ENCODE results near the gene DZIP1L.

The DZIP1L gene

GRCh38 chr3:138030734-138031280, 84.6 kb downstream of the DZIP1L start:
- DNase-seq: no peak

- DNase-seq: no peak
Measured at GRCh38 chr3:138027821-138028220, 87.6 kb downstream of the DZIP1L start.

DNA sequence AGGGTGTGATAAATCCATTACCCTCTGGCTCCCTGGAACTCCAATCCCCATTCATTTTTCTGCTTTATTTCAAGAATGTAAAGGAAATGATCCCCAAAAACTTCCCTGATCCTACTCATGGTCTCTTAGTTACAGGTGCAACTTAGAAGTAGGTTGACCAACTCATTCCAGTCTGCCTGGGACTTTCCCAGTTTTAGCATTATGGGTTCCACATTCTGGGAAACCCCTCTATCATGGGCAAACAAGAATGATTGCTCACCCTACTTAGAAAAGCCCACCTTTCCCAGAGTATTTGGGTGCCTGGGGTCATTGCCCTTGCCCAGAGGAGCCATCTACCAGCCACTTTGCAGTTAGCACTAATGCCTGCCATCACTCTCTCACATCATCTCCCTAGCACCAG, 89.9 kb downstream of the DZIP1L start:
- DNase-seq: no peak

GRCh38 chr3:138023754-138024153, 91.7 kb downstream of the DZIP1L start:
- no peak for DNase-seq

DNA sequence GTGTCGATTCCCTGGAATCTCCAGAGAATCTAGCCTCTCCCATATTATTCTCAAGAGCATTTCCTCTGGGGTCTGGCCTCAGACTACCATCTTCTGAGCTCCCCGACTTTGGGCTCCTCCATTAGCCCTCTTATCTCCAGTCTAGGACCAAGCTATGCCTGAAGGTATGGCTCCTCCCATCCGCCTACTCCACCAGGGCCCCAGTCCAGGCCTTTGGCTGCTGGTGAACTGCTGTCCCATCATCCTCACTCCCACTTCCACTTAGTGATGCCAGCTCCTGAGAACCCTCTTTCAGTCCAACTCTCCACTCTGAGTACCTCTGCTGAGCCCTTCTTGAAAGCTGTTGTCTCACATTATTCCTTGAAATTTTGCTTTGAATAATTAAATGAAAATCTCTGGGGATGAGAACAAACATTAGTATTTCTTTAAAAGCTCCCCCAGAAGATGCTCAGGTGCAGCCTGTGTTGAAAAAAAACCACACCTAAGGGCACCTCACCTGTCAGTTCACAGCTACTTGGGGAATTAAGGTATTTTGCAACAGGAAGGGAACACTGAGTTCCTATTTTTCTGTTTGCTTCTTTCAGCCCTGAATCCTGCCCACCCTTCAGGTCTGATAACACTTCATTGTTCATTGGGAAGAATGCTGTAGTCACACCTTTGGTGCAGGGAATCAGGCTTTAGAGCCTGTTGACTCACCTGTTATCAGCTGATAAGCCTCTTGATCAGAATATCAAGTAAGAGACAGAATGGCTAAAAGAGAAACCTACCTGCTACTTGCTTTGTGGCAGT, 95.9 kb downstream of the DZIP1L start:
- DNase-seq: no peak

- no peak for DNase-seq
Measured at GRCh38 chr3:138016065-138016464, 99.3 kb downstream of the DZIP1L start.

DNA sequence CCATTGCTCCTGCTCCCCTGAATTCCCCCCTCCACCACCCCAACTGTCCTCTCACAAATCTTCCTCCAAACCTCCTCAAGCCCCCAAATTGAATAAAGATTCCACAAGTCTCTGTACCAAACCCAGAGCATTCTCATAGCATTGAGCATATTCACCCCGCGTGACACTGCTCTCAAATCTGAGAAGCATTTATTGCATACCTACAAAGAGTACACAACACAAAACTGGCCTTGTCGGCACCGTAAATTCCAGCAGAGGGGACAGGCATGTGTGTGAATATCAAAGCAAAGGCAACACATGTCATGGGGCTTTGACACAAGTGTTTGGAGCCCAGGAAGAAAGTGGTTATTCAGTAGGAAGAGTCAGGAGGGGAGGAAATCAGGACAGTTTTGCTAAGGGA, 102.9 kb downstream of the DZIP1L start:
- DNase-seq: no peak
